Pons (tissue), 1 donor: Measurements from ENCODE around the gene ZNF391.
"Not testable (repeated sequence)": the region's sequence is repeated elsewhere in the genome, so short reads cannot be mapped to it uniquely, and the experiment has no call there.

Experiments
- DNase-seq: peaks from one replicate; pipeline ENCODE4 v3.0.0-alpha.2; 2016; ENCODE audit warnings: low spot score

The ZNF391 gene

DNA sequence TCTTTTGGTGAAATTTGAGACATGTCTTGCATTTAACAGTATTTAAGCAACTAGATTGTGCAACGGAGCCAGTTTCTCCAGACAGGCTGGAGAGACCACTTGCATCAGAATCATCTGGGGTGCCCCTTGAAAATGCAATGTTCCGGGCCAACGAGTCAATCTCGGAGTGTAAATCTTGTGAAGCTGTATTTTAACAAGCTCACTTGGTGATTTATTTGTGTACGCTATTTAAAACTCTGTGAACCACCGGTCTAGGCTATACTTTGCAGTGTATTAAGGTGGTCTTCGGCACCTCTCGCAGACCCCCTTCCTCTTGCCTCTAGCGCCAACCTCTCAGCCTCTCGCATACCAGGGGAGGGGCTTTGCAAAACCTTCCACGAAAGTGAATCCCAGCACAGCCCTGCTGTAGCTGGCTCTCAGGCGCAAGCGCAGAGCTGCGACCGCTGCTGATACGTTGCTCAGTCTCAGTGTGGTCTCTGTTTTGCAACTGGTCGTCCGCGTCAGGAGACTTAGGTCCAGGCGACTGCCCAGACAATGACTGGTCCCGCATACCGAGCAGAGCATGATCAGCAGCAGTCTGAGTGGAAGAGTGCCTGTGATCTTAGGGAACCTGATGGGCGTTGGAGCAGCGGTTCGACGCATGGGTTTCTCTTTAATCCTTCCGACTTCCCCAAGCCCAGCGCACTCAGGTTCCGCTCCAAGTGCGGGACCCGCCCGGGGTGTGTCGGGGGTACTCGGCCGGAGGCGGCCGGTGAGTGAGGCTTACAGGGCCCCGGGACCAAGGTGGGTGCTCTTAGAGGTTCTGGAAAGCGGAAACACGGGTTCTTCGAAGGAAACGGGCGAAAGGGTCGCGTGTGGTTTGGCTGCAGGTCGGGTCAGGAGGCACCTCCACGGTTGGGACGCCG, at the start of gene ZNF391:
Gene ZNF391 (plus strand): TSS at position 467 of the 905 bp plus-strand sequence. CDS start 11,612 bp downstream, outside the sequence.
- peak; percentile 83 for DNase-seq

DNA sequence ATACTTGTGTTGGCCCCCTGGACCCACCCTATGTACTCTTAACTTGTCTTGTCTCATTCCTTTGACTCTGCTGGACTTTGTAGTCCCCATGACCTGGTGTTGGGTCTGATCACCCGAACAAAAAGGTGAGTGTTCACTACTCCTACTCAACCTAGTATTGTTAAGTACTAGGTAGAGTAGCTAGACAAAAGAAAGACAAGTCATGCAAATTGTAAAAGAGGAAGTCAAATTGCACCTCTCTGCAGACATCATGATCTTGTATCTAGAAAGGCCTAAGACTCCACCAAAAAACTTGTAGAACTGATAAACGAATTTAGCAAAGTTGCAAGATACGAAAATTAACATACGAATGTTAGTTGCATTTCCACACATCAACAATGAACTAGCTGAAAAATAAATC, 35.7 kb upstream of the ZNF391 start:
- no peak for DNase-seq

DNA sequence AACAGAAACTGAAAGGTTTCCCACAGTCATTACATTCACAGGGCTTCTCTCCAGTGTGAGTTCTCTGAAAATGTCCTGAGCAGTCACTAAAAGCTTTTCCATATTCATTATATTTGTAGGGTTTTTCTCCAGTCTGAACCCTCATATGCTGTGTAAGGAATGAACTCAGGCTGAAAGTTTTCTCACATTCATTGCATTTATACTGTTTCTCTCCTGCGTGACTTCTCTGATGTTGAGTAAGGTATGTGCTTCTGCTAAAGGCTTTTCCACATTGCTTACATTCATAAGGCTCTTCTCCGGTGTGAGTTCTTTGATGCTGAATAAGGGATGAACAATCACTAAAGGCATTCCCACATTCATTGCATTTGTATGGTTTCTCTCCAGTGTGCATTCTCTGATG, 29.8 kb upstream of the ZNF391 start:
- DNase-seq = no peak

DNA sequence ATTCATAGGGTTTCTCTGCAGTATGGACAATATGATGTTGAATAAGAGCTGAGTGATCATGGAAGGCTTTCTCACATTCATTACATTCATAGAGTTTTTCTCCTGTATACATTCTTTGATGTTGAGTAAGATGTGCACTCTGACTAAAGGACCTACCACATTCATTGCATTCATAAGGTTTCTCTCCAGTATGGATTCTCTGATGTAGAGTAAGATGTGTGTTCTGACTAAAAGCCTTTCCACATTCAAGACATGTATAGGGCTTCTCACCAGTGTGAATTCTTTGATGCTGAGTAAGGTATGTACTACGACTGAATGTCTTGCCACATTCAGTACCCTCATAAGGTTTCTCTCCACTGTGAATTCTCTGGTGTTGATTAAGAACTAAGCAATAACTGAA, 29.3 kb upstream of the ZNF391 start:
- no peak for DNase-seq

DNA sequence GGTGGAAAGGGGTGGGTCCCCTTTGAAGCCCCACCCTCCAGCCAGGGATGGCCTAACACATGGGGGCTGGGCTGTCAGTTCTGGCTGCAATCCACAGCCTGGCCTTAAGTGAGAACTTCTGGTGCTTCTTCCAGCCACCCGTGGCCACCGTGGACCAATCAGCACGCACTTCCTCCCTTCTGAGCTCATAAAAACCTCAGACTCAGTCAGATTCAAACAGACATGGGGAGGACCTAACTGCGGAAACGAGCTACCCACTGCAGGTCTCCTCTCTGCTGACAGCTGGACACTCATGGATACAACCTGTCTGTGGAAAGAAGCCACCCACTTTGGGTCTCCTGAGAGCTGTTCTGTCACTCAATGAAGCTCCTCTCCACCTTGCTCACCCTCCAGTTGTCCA, 20.4 kb upstream of the ZNF391 start:
- no peak for DNase-seq

DNA sequence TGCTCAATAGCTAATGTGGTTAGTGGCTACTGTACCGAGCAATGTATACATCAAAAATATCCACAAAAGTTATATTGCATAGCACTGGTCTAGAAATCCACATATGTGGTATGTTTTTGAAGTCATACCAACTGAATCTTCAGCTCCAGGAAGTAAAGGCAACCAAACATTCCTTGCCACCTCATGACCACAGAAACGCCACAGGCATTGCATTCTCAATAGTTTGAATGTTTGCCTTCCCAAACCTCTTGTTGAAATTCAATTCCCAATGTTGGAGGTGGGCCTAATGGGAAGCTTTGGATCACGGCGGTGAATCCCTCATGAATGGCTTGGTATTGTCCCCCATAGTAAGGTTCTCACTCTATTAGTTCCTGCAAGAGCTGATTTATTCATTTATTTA, 18.2 kb upstream of the ZNF391 start:
- no peak for DNase-seq

DNA sequence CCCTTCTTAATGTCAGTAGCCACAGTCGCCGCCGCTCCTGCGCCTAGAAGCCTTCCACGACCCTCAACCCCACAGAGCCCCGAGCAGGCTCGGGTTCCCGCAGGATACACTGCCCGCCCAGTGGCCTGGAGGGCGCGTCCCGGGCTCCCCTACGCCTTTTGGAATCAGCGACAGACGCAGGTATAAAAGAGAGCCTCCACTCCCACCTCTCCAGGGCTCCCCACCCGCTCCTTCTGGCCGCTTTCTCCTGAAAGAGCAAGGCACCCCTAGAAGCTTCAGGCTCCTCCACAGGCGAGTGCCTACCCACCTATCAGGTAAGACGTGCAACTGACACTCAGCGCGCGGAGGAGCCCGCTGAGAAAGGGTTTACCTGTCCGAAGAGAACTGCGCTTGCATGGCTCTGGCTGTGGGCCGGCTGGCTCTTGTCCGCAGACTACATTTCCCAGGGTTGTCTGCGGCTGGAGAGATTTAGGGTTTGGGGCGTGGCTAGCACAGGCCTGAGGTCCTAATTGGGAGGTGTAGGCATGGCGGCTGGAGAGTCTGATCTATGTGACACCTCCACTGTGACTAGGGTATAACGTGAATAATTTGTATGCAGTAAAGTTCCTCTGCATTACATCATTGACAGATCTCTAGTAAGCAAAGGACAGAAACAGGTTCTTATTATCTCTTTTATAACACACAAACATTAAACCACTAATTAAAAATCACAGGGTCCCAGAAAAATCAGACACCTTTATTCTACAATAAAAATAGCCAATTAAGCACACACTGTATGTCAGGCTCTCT, 13.5 kb upstream of the ZNF391 start:
- DNase-seq = peak; percentile 66

DNA sequence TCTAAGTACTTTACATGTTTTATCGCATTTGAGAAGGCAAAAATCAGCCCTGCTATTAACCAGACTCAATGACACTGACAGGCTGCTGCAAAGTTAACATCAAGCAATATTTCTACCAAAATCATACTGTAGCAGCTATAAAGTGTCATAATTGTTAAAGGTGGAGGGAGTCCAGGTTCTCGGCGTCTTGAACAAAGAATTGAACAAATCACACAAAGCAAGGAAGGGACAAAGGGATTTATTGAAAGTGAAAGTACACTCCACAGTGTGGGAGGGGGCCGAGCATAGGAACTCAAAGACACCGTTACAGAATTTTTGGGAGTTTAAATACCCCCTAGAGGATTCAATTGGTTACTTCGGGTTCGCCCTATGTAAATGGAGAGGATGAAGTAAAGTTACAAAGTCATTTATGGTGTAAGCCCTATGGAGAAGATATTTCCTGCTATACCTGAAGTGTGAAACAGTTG, 12.9 kb upstream of the ZNF391 start:
- peak; percentile 23 for DNase-seq

DNA sequence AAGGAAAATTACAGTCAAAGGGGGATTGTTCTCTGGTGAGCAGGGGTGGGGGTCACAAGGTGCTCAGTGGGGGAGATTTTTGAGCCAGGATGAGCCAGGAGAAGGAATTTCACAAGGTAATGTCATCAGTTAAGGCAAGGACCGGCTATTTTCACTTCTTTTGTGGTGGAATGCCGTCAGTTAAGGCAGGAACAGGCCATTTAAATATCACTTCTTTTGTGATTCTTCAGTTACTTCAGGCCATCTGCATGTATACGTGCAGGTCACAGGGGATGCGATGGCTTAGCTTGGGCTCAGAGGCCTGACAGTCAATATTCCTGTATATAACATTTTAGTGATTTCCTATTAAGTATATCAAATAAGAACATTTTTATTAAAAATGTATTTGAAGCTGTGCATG, 10.2 kb upstream of the ZNF391 start:
- DNase-seq = not testable (repeated sequence)

DNA sequence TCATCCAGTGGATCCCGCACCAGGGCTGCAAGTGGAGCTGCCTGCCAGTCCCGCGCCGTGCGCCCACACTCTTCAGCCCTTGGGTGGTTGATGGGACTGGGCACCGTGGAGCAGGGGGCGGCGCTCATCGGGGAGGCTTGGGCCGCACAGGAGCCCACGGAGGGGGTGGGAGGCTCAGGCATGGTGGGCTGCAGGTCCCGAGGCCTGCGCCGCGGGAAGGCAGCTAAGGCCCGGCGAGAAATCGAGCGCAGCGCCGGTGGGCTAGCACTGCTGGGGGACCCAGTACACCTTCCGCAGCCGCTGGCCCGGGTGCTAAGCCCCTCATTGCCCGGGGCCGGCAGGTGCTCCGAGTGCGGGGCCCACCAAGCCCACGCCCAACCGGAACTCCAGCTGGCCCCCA, 7.6 kb upstream of the ZNF391 start:
- not testable (repeated sequence) for DNase-seq

DNA sequence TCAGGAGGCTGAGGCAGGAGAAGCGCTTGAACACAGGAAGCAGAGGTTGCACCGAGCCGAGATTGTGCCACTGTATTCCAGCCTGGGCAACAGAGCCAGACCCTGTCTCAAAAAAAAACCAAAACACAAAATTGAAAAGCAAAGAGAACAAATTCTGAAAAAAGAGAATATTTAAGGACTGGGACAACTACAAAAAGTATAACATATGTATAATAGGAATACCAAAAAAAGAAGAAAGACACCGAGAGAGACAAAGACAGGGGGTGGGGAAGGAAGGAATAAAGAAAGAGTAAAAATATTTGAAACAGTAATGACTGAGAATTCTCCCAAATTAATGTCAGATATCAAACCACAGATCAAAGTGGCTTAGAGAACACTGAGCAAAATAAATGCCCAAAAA, 5.5 kb upstream of the ZNF391 start:
- no peak for DNase-seq

DNA sequence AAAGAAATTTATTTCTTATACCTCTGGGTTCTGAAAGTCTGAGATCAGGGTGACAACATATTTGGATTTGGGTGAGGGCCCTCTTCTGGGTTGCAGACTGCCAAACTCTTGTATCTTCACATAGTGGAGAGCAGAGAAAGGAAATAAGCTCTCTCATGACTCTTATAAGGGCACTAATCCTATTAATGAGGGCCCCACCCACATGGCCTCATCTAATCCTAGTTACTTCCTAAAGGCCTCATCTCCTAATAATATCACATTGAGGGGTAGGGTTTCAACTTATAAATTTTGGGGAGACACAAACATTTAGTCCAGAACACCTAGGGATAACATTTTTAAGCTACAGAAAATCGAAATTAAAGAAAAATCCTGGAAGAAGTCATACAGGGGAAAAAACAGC, 5.1 kb upstream of the ZNF391 start:
- DNase-seq = no peak

DNA sequence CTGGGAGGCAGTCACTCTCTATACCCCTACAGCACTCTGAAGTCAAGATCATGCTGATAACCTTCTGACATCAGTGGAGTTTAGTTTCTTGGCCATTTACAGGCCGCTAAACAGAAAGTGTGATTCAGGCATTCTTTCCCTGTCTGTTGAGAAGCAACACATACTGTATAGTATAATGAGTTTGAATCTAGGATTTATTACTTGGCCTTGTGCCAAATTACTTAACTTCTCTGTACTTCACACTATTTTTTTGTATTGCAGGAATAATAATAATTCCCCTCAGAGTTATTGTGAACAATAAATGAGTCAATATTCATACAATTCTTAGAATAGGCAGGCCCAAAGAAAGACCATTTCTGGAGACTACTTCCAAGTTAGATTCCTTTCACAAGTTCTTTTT, 4.1 kb downstream of the ZNF391 start:
- DNase-seq = no peak

DNA sequence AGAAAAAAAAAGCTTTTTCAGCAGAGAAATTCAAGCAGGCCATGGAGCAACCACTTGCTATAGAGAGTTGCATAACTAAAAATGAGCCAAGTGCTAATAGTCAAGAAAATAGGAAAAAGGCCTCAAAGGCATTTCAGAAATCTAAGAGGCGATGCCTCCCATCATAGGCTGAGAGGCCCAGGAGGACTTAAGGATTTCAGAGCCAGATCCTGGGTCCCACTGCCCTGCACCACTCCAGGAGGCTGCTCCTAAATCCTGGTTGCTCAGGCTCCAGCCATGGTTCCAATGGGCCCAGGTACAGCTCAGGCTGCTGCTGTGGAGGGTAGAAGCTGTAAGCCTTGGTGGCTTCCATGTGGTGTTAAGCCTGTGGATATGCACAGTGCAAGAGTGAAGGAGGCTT, 5.5 kb downstream of the ZNF391 start:
- no peak for DNase-seq

DNA sequence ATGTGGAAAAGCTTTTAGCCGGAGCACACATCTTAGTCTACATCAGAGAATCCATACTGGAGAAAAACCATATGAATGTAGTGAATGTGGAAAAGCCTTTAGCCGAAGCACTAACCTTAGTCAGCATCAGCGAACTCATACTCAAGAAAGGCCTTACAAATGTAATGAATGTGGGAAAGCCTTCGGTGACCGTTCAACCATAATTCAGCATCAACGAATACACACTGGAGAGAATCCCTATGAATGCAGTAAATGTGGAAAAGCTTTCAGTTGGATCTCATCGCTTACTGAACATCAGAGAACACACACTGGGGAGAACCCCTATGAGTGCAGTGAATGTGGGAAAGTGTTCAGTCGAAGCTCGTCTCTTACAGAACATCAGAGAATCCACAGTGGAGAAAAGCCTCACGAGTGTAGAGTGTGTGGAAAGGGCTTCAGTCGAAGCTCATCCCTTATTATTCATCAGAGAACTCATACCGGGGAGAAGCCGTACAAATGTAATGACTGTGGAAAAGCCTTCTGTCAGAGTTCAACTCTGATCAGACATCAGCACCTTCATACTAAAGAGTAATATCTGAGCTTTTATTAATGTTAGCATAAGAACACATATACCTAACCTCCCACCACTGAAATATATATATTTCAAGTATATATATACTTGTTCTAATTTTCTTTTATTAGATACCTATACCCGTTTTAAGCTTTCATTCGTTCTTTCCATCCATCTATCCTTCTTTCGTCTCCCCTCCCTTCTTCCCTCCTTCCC, 12.5 kb downstream of the ZNF391 start:
- no peak for DNase-seq

DNA sequence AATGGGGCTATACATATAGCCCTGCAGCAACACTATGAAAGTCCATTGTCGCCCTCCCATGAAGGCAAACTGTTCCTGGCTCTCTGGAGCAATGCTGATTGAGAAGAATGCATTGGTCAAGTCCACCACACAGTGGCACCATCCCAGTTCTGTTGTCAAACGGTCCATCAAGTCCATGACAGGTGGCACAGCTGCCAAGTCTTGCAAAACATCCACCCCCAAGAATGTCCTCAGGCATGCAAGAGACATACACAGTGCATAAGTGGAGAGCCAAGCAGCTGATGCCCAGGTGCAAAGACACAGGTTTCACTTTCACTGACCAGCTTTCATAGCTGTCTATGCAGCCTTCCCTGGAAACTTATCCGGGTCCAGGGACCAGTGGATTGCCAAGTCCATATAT, 17.5 kb downstream of the ZNF391 start:
- DNase-seq = no peak

DNA sequence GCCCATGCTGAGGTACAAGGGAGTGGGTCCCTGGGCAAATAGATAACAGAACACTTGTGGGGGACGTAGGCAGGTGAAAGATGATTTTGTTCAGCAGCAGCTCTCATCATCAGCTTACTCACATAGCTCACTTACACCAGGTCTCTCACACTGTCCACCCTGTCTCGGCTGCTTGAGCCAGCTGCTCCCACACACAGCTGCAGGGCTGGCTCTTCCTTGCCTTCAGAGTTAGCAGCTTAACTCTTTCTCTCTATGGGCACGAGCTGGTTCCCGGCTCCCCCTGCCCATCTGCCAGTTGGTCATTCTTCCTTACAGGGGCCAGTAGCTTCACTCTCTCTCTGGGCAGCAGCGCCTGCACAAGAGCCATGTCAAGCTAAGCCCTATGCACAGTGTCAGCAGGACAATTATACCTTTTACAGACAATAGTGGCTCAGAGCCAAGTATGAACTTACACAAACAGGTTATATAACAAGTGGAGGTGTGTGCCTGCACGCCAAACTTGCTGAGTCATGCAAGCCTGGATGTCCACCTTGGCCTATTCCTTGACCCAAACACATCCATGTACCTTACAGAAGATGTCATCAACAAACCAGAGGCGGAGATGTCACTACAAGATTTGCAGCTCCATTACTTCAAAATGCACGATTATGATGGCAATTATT, 18.7 kb downstream of the ZNF391 start:
- DNase-seq = no peak

DNA sequence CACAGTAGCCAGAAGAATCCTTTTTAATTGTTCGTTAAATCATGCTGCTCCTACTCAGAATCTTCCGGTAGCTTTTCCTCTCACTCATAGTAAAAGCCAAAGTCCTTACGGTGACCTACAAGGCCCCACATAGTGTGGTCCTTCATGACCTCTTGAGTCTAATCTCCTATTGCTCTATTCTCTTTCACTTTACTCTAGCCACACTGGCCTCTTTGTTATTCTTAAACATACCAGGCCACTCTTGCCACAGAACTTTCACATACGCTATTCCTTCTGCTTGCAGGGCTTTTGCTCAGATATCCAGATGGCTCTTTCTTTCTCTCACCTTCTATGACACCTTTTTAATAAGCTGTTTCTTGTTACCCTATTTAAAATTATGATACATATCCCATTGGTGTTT, 25.7 kb downstream of the ZNF391 start:
- no peak for DNase-seq

DNA sequence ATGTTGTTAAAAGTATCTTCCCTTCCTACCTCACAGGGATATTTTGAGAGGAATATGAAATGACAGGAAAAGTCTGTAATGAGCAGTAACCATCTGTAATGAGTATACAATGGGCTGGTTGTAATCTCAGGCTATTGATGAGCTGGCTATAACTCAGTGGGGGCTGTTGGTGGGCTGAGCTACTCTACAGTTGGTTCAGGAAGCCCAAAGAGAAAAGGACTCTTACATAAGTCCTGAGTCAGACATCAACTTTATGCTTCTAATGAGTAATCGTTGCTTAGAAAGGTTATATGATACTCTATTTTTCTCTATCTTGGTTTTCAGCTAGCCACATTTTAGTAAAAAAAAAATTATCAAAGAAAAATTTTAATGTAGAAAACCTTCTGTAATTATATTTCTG, 26.4 kb downstream of the ZNF391 start:
- no peak for DNase-seq

DNA sequence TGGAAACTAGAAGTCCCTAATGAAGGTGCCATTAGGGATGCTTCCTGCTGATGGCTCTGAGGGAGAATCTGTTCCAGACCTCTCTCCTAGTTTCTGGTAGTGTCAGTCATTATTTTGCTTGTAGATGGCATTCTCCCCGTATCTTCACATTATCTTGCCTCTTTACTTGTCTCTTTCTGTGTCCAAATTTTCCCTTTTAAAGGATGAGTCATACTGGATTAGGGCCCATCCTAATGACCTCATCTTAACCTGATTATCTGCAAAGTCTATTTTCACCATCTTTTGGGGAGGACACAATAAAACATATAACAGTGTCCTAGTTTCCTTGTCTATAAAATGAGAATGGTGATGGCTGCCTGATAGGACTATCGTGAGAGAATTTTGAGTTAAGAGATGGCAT, 27.3 kb downstream of the ZNF391 start:
- DNase-seq = no peak

DNA sequence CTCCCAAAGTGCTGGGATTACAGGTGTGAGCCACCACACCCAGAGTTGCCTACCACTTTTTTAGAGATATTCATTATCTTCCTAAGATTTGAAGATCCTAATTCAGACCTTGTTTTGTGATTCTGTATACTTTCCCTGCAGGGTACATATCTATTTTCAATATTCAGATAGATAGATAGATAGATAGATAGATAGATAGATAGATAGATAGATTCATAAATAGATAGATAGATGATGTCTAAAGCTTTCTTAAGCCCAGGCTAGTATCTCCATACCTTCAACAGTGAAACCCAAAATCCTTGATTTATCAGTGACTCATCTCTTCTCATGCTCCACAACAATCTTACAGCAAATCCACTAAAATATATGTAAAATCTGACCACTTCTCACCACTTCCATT, 30.8 kb downstream of the ZNF391 start:
- no peak for DNase-seq
